ENCODE results near the gene CRYGS.

GRCh38 chr3:186509423-186509822 lies 34.8 kb downstream of the CRYGS start:
- TF ChIP-seq, protein P1, sequence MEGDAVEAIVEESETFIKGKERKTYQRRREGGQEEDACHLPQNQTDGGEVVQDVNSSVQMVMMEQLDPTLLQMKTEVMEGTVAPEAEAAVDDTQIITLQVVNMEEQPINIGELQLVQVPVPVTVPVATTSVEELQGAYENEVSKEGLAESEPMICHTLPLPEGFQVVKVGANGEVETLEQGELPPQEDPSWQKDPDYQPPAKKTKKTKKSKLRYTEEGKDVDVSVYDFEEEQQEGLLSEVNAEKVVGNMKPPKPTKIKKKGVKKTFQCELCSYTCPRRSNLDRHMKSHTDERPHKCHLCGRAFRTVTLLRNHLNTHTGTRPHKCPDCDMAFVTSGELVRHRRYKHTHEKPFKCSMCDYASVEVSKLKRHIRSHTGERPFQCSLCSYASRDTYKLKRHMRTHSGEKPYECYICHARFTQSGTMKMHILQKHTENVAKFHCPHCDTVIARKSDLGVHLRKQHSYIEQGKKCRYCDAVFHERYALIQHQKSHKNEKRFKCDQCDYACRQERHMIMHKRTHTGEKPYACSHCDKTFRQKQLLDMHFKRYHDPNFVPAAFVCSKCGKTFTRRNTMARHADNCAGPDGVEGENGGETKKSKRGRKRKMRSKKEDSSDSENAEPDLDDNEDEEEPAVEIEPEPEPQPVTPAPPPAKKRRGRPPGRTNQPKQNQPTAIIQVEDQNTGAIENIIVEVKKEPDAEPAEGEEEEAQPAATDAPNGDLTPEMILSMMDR (IDR thresholded peaks at IDR 0.05; ENCODE audit: insufficient read depth, low read depth, low read length) = no peak
- no peak for TF ChIP-seq EZH2 (IDR thresholded peaks at IDR 0.05; ENCODE audit: insufficient read depth, low read length)
